Measurements from ENCODE around the gene PSMB7. TPM values are rescaled to one million over a fixed set of nuclear protein-coding genes. Genes with fewer than 3 reads are reported as not detected.

Gene PSMB7
- polyA plus RNA-seq, 1 of the 3 experiments (the other 2 are of a cell fraction): 357 TPM

GRCh38 chr9:124398191-124398935 is 16.9 kb downstream of the PSMB7 start (continued):
- TF ChIP-seq ZBTB33 (IDR thresholded peaks at IDR 0.05; ENCODE audit: borderline replicate concordance, low read depth) (no peak), SMC3 (IDR thresholded peaks at IDR 0.05; ENCODE audit: low read depth, low read length) (no peak), NFIC (IDR thresholded peaks at IDR 0.05; ENCODE audit: borderline replicate concordance) (no peak), EP300 (IDR thresholded peaks at IDR 0.05; ENCODE audit: borderline replicate concordance in 1 of 2, low read depth in 1 of 2, low read length in 1 of 2) (no peak), SIN3A (IDR thresholded peaks at IDR 0.05; ENCODE audit: borderline replicate concordance, low read depth, low read length) (no peak)
- TF ChIP-seq, protein P1, sequence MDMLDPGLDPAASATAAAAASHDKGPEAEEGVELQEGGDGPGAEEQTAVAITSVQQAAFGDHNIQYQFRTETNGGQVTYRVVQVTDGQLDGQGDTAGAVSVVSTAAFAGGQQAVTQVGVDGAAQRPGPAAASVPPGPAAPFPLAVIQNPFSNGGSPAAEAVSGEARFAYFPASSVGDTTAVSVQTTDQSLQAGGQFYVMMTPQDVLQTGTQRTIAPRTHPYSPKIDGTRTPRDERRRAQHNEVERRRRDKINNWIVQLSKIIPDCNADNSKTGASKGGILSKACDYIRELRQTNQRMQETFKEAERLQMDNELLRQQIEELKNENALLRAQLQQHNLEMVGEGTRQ (IDR thresholded peaks at IDR 0.05; ENCODE audit: borderline replicate concordance, low read depth, low read length): no peak

GRCh38 chr9:124395826-124396225 is 19.4 kb downstream of the PSMB7 start:
- Histone ChIP-seq H3K4me3 (ENCODE audit: low read depth in 2 of 2, low read length in 1 of 2) (no peak overlapping the region), H4K20me1 (ENCODE audit: insufficient read depth) (peaks cover 70% of the 10 kb centered on the region), H3K36me3 (replicated peaks in 1 of 2; ENCODE audit: control insufficient read depth in 1 of 2, insufficient read depth in 2 of 2, low read length in 1 of 2) (peaks cover 23 to 26% of the 10 kb centered on the region in 2 experiments), H3K4me1 (ENCODE audit: control insufficient read depth in 1 of 2, insufficient read depth in 2 of 2, low read depth in 1 of 2, low read length in 1 of 2) (peaks cover 29 to 41% of the 10 kb centered on the region in 2 experiments), H3K27ac (ENCODE audit: low read depth in 2 of 2, low read length in 1 of 2) (no peak overlapping the region), H3K9me3 (no peaks in the 10 kb centered on the region), H3F3A (replicated peaks; ENCODE audit: insufficient read depth) (peaks cover 46% of the 10 kb centered on the region), H3K9me2 (no peaks in the 10 kb centered on the region), H3K27me3 (ENCODE audit: insufficient read depth) (no peaks in the 10 kb centered on the region), H2AFZ (ENCODE audit: low read depth) (no peak overlapping the region), H3K4me2 (no peak overlapping the region), H3K9ac (no peak overlapping the region), H3K79me2 (ENCODE audit: insufficient read depth) (peaks cover 88% of the 10 kb centered on the region)
- 92% methylated on average over 4 of the region's 4 CpGs for WGBS (ENCODE audit: low lambda C conversion rate)
- no peak for TF ChIP-seq SMC3 (IDR thresholded peaks at IDR 0.05; ENCODE audit: low read depth, low read length)
- POLR2A ChIA-PET: no interaction called here
- no peak for DNase-seq
- CTCF ChIA-PET: interaction anchor here (1.0 to 9.2 kb wide), 6 partner anchors 11 to 270 kb away, joined by 3 to 87 read pairs (median 5); no protein-coding TSS in a partner anchor

GRCh38 chr9:124394596-124394995 is 20.6 kb downstream of the PSMB7 start:
- TF ChIP-seq, protein P2, sequence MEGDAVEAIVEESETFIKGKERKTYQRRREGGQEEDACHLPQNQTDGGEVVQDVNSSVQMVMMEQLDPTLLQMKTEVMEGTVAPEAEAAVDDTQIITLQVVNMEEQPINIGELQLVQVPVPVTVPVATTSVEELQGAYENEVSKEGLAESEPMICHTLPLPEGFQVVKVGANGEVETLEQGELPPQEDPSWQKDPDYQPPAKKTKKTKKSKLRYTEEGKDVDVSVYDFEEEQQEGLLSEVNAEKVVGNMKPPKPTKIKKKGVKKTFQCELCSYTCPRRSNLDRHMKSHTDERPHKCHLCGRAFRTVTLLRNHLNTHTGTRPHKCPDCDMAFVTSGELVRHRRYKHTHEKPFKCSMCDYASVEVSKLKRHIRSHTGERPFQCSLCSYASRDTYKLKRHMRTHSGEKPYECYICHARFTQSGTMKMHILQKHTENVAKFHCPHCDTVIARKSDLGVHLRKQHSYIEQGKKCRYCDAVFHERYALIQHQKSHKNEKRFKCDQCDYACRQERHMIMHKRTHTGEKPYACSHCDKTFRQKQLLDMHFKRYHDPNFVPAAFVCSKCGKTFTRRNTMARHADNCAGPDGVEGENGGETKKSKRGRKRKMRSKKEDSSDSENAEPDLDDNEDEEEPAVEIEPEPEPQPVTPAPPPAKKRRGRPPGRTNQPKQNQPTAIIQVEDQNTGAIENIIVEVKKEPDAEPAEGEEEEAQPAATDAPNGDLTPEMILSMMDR (IDR thresholded peaks at IDR 0.05): peak; percentile 35
- TF ChIP-seq RAD21 (IDR thresholded peaks at IDR 0.05; ENCODE audit: low read length) (peak; percentile 37), FOSL2 (IDR thresholded peaks at IDR 0.05; ENCODE audit: borderline replicate concordance, low read depth) (no peak)
- no peak for DNase-seq
- no peaks in the 10 kb centered on the region for H3K9me3 ChIP-seq
- peaks cover 41% of the 10 kb centered on the region for H3F3A ChIP-seq (replicated peaks; ENCODE audit: insufficient read depth)
- H3K4me1 ChIP-seq (ENCODE audit: control insufficient read depth in 1 of 2, insufficient read depth in 2 of 2, low read depth in 1 of 2, low read length in 1 of 2): peaks cover 34 to 51% of the 10 kb centered on the region in 2 experiments
- H3K27me3 ChIP-seq (ENCODE audit: insufficient read depth): no peaks in the 10 kb centered on the region
- WGBS (ENCODE audit: low lambda C conversion rate): 86% methylated on average over 3 of the region's 3 CpGs
- H3K4me2 ChIP-seq: no peak overlapping the region
- peaks cover 69% of the 10 kb centered on the region for H4K20me1 ChIP-seq (ENCODE audit: insufficient read depth)
- peaks cover 88% of the 10 kb centered on the region for H3K79me2 ChIP-seq (ENCODE audit: insufficient read depth)
- no peak overlapping the region for H2AFZ ChIP-seq (ENCODE audit: low read depth)
- H3K36me3 ChIP-seq (replicated peaks in 1 of 2; ENCODE audit: control insufficient read depth in 1 of 2, insufficient read depth in 2 of 2, low read length in 1 of 2): peaks cover 15 to 19% of the 10 kb centered on the region in 2 experiments
- H3K9ac ChIP-seq: no peak overlapping the region
- H3K9me2 ChIP-seq: no peaks in the 10 kb centered on the region
- H3K4me3 ChIP-seq (ENCODE audit: low read depth in 2 of 2, low read length in 1 of 2): no peak overlapping the region; a peak in 1 of 4 replicates
- CTCF ChIA-PET: interaction anchor here (1.2 to 10.0 kb wide), 6 partner anchors 11 to 268 kb away, joined by 4 to 87 read pairs (median 50); no protein-coding TSS in a partner anchor
- H3K27ac ChIP-seq (ENCODE audit: low read depth in 2 of 2, low read length in 1 of 2): peak overlapping the region in 1 of 2 experiments; percentile 90; a peak in 3 of 4 replicates
- POLR2A ChIA-PET: no interaction called here
